MM.1S (cell line): ENCODE measurements around the gene STX8.

ENCODE experiments used
- EZH2 ChIP-seq: fragments of 300-600 bp; sonication (generic); optimal IDR thresholded peaks from 2 replicates; pipeline ENCODE3; 2017; ENCODE audit warnings: low read depth, mild to moderate bottlenecking, antibody characterized with exemption, low read length, mixed read lengths
- TF ChIP-seq, protein P1 (sequence below): fragments of 300-600 bp; sonication (generic); IDR thresholded peaks from 2 replicates; pipeline ENCODE4 v1.5.1; 2016; ENCODE audit warnings: antibody characterized with exemption, low read length, mixed read lengths

GRCh38 chr17:9306086-9306485 is 269.5 kb downstream of the STX8 start:
- TF ChIP-seq, protein P1, sequence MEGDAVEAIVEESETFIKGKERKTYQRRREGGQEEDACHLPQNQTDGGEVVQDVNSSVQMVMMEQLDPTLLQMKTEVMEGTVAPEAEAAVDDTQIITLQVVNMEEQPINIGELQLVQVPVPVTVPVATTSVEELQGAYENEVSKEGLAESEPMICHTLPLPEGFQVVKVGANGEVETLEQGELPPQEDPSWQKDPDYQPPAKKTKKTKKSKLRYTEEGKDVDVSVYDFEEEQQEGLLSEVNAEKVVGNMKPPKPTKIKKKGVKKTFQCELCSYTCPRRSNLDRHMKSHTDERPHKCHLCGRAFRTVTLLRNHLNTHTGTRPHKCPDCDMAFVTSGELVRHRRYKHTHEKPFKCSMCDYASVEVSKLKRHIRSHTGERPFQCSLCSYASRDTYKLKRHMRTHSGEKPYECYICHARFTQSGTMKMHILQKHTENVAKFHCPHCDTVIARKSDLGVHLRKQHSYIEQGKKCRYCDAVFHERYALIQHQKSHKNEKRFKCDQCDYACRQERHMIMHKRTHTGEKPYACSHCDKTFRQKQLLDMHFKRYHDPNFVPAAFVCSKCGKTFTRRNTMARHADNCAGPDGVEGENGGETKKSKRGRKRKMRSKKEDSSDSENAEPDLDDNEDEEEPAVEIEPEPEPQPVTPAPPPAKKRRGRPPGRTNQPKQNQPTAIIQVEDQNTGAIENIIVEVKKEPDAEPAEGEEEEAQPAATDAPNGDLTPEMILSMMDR: no peak
- TF ChIP-seq EZH2: no peak
